Choroid plexus epithelial cell (primary cell): ENCODE measurements around the gene THTPA.

Experiments used
- DNase-seq: peaks from one replicate; pipeline ENCODE4 v3.0.0-alpha.2; 2010; ENCODE audit warnings: low read depth
- H3K4me3 ChIP-seq: 2 replicates; pipeline ENCODE4 v1.5.1; 2011; ENCODE audit warnings: low read depth, mild to moderate bottlenecking, control low read depth, low read length, moderate library complexity
- CTCF ChIP-seq: conservative IDR thresholded peaks from 2 replicates; pipeline ENCODE4 v1.5.1; 2011; ENCODE audit warnings: low read depth, mild to moderate bottlenecking, control low read depth, inconsistent platforms, low read length, moderate library complexity

Gene THTPA

GRCh38 chr14:23559926-23560520 is 4.0 kb downstream of the THTPA start:
- no peak for TF ChIP-seq CTCF
- no peak overlapping the region for H3K4me3 ChIP-seq
- DNase-seq: no peak

DNA sequence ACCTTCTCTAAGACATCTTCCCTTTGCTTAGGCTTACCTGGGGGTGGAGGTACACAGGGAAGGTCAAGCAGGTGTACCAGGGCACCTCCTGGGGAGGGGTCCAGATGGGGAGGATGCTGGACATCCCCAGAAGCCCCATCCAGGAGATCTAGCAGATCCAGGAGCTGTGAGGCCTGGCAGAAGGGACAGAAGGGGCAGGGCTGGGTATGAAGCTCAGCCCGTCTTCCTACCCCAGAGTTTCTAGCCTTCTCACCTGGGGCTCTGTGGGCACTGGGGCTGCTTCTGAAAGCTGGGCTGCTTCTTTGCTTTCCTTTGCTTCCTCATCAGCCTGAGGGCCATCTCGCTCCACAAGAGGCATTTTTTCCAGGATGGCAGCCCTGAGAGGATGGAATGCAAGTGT is 5.2 kb downstream of the THTPA start:
- no peak overlapping the region for H3K4me3 ChIP-seq
- no peak for TF ChIP-seq CTCF
- DNase-seq: no peak

DNA sequence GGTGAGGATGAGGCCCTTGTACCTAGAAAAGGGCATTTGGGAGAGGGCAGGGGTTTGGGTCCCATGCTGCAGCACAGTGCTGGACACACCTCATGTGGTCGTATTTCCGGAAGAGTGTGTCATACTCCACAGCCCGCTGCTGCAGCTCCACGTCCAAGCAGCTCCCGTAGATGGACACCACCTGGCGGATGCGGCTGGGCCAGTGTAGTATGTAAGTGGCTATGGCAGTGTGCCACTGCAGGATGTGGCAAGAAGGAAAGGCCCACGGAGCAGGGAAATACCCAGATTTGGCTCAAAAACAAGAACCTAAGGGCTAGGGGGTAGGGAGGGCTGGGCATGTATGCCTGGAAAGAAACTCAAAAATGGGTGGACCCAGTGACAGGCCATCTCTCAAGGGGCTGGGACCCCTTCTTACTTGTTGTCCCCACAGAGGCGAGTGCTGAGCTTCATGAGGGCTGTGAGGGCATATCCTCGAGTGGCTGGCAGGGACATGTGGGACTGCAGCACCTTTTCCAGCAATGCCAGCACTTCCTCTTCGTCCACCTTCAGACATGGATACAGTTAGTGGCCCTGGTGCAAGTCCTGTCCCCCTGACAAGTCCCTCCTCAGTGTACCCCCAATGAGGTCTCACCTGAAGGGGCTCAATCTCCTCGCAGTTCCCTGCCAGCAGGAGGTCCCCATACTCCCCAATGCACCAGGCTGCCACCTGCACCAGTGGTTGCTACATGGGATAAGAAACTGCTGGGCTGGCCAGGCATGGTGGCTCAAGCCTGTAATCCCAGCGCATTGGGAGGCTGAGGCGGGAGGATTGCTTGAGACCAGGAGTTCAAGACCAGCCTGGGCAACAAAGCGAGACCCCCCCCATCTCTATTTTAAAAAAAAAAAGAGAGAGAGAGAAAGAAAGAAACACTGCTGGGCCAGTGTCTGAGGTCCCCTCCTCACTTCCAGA is 6.1 kb downstream of the THTPA start:
- no peak for DNase-seq
- H3K4me3 ChIP-seq: no peak overlapping the region
- no peak for TF ChIP-seq CTCF

- peak; percentile 93 for TF ChIP-seq CTCF
- no peak overlapping the region for H3K4me3 ChIP-seq
- DNase-seq: peak; percentile 67
Measured at GRCh38 chr14:23562822-23563472, 6.9 kb downstream of the THTPA start.

GRCh38 chr14:23563473-23564180 is 7.6 kb downstream of the THTPA start:
- DNase-seq: no peak
- no peak for TF ChIP-seq CTCF
- no peak overlapping the region for H3K4me3 ChIP-seq

GRCh38 chr14:23564181-23564812 is 8.2 kb downstream of the THTPA start:
- H3K4me3 ChIP-seq: no peak overlapping the region
- DNase-seq: no peak
- no peak for TF ChIP-seq CTCF
